B cell (primary cell): ENCODE results near the gene RIN2. TPM values are rescaled to one million over a fixed set of nuclear protein-coding genes. Genes with fewer than 3 reads are reported as not detected.

Experiments
- ATAC-seq: fragments of 200-7000 bp; cut with Tn5 transposase; one replicate; pipeline ENCODE4 v1.10.0; 2021; ENCODE audit warnings: low read depth, mild to moderate bottlenecking, moderate number of reproducible peaks, moderate library complexity
- CTCF ChIA-PET: fragments of 350-600 bp; sonication (Branson Sonifier 250); formaldehyde crosslinking; loops from one replicate; lab custom pipeline; 2021; ENCODE audit warnings: antibody characterized with exemption, inconsistent platforms; lab: Charles Lee
- POLR2A ChIA-PET: fragments of 350-600 bp; sonication (Branson Sonifier 250); formaldehyde crosslinking; loops from one replicate; lab custom pipeline; 2021; ENCODE audit warnings: antibody characterized with exemption; lab: Charles Lee
- DNase-seq: peaks from one replicate; pipeline ENCODE4 v3.0.0; 2013
- H2AFZ ChIP-seq: 2 replicates; pipeline ENCODE4 v1.6.1; 2012; ENCODE audit warnings: mild to moderate bottlenecking, low read depth, low read length; ENCODE audit not compliant: insufficient read depth, poor library complexity, severe bottlenecking
- H3K27ac ChIP-seq, 2 donors: 1 replicate in 1 of 2; 2 replicates in 1 of 2; pipeline ENCODE4 v1.5.1; 2012 to 2013; ENCODE audit warnings: low read length in 2 of 2, mild to moderate bottlenecking in 2 of 2, moderate library complexity in 1 of 2
- H3K27me3 ChIP-seq, 4 experiments: fragments of 200-600 bp in 1 of 4; sonication (generic) in 1 of 4; replicated peaks in 1 of 4; 1 replicate in 2 of 4; 2 replicates in 2 of 4; pipeline versions ENCODE4 v1.6.1 to v1.7.0; 2013 to 2016; ENCODE audit warnings: low read length in 3 of 4, mild to moderate bottlenecking in 2 of 4, mixed read lengths in 1 of 4, moderate library complexity in 1 of 4; ENCODE audit not compliant: insufficient read depth in 4 of 4, control insufficient read depth in 3 of 4; ENCODE audit errors: control extremely low read depth in 1 of 4
- H3K36me3 ChIP-seq, 2 experiments: replicated peaks in 1 of 2; 1 replicate in 1 of 2; 2 replicates in 1 of 2; pipeline versions ENCODE4 v1.6.1 to v1.7.1; 2013; ENCODE audit warnings: low read length in 1 of 2; ENCODE audit not compliant: insufficient read depth in 2 of 2, control insufficient read depth in 1 of 2; ENCODE audit errors: control extremely low read depth in 1 of 2, extremely low read depth in 1 of 2
- H3K4me1 ChIP-seq, 2 donors: fragments of 200-600 bp in 1 of 2; sonication (generic) in 1 of 2; 1 replicate in 1 of 2; 2 replicates in 1 of 2; pipeline versions ENCODE4 v1.5.1 to v1.6.1; 2013 to 2017; ENCODE audit warnings: low read length in 2 of 2; ENCODE audit not compliant: control insufficient read depth in 2 of 2, insufficient read depth in 2 of 2
- H3K4me2 ChIP-seq: replicated peaks from 2 replicates; pipeline ENCODE3; 2012; ENCODE audit warnings: mild to moderate bottlenecking, low read depth, low read length; ENCODE audit not compliant: poor library complexity, severe bottlenecking
- H3K4me3 ChIP-seq, 5 experiments: fragments of 200-600 bp in 1 of 5; sonication (generic) in 1 of 5; 1 replicate in 3 of 5; 2 replicates in 2 of 5; pipeline versions ENCODE4 v1.5.1 to v1.7.0; 2011 to 2016; ENCODE audit warnings: low read length in 4 of 5, mild to moderate bottlenecking in 4 of 5, low read depth in 2 of 5, control low read depth in 1 of 5, moderate library complexity in 1 of 5; ENCODE audit not compliant: insufficient read depth in 1 of 5; ENCODE audit errors: control extremely low read depth in 1 of 5, extremely low read depth in 1 of 5
- H3K79me2 ChIP-seq: fragments of 200-600 bp; sonication (generic); one replicate; pipeline ENCODE4 v1.6.0; 2016; ENCODE audit warnings: low read length; ENCODE audit not compliant: control insufficient read depth, insufficient read depth
- H3K9ac ChIP-seq: fragments of 200-600 bp; sonication (generic); 2 replicates; pipeline ENCODE4 v1.6.1; 2017; ENCODE audit warnings: mild to moderate bottlenecking, low read length, moderate library complexity
- H3K9me3 ChIP-seq, 3 donors: one replicate each; pipeline versions ENCODE4 v1.6.1 to v1.7.1; 2013; ENCODE audit warnings: low read length in 2 of 3; ENCODE audit not compliant: control insufficient read depth in 2 of 3, insufficient read depth in 1 of 3; ENCODE audit errors: control extremely low read depth in 1 of 3
- H4K20me1 ChIP-seq: 2 replicates; pipeline ENCODE4 v1.6.0; 2012; ENCODE audit warnings: mild to moderate bottlenecking, low read length; ENCODE audit not compliant: insufficient read depth, control insufficient read depth, poor library complexity, severe bottlenecking
- H3K27ac Mint-ChIP-seq: one replicate; pipeline ENCODE4 v1.8.0; 2021; ENCODE audit warnings: mixed read lengths
- H3K27me3 Mint-ChIP-seq: one replicate; pipeline ENCODE4 v1.8.0; 2021; ENCODE audit warnings: mixed read lengths
- H3K4me1 Mint-ChIP-seq: one replicate; pipeline ENCODE4 v1.8.0; 2021; ENCODE audit warnings: mixed read lengths
- H3K4me3 Mint-ChIP-seq: one replicate; pipeline ENCODE4 v1.8.0; 2021; ENCODE audit warnings: mixed read lengths
- H3K9me3 Mint-ChIP-seq: one replicate; pipeline ENCODE4 v1.8.0; 2022; ENCODE audit warnings: mixed read lengths; ENCODE audit not compliant: insufficient read depth
- EZH2 ChIP-seq: IDR thresholded peaks from 2 replicates; pipeline ENCODE4 v1.6.1; 2012; ENCODE audit warnings: borderline replicate concordance, low read depth, mild to moderate bottlenecking, moderate library complexity, low read length; ENCODE audit not compliant: insufficient read depth, poor library complexity, severe bottlenecking
- WGBS: methylation state at CpG from one replicate; pipeline ENCODE4 v1.1.5; 2013; ENCODE audit warnings: missing lambda C conversion rate; ENCODE audit not compliant: insufficient coverage; 5-methylcytosine and 5-hydroxymethylcytosine counted together
- intact Hi-C: fragments of 100-400 bp; cut with micrococcal nuclease; formaldehyde crosslinking; loops from one replicate; pipeline ENCODE4 v1.10.0; 2022
- polyA plus RNA-seq: library from polyadenylated mRNA; depleted of rRNA; stranded (reverse); fragments of >200 nt; gene quantifications from 2 replicates; pipeline ENCODE4 v1.2.3, GENCODE V29; 2012
- total RNA-seq, 2 donors: library from RNA; stranded (reverse); fragments of 120-200 nt in 1 of 2; gene quantifications; 1 replicate in 1 of 2; 2 replicates in 1 of 2; pipeline versions ENCODE4 v1.2.3 to v1.2.4, GENCODE V29; 2013 to 2022
- TF ChIP-seq, protein P1 (sequence below): fragments of 200-600 bp; IDR thresholded peaks from one replicate; pipeline ENCODE4 v1.8.0; 2022; ENCODE audit warnings: antibody characterized with exemption, mild to moderate bottlenecking

RIN2 gene
- total and polyA plus RNA-seq, 2 donors (not counting 1 experiment from before 2014, with no cell fraction given), result 0.15 to 0.32 TPM

DNA sequence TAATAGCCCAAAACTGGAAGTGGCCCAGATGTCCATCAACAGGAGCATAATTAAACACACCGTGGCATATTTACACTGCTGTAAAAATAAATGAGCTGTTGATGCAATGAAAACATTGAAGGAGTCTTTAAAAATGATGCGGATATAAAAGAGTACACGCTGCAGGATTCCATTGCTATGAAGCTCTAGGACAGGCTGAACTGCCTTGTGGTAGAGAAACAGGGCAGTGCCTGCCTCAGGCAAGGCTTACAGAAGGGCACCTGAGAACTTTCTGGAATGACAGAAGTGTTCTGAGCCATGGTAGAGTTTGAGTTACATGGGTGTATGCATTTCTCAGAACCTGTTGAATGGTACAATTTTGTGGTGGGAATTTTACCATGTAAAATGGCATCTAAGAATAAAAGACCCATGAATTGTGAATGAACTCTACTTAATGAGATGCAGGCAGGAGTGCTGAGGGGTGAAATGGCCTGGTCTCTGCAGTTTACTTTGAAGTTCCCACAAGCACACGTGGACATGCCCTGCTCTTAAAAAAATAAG, 45.3 kb upstream of the RIN2 start:
- Histone ChIP-seq H3K79me2 (no peaks in the 10 kb centered on the region), H4K20me1 (no peaks in the 10 kb centered on the region), H3K9ac (no peak overlapping the region), H3K9me3 (peaks cover 0 to 23% (median 19%) of the 10 kb centered on the region in 3 donors), H3K36me3 (no peaks in the 10 kb centered on the region), H3K4me2 (no peak overlapping the region), H3K4me3 (no peak overlapping the region), H3K27ac (no peak overlapping the region), H2AFZ (no peak overlapping the region), H3K27me3 (no peaks in the 10 kb centered on the region), H3K4me1 (peaks cover 0 to 3% of the 10 kb centered on the region in 2 donors)
- ChIA-PET POLR2A (no interaction called here), CTCF (no interaction called here)
- TF ChIP-seq, protein P1, sequence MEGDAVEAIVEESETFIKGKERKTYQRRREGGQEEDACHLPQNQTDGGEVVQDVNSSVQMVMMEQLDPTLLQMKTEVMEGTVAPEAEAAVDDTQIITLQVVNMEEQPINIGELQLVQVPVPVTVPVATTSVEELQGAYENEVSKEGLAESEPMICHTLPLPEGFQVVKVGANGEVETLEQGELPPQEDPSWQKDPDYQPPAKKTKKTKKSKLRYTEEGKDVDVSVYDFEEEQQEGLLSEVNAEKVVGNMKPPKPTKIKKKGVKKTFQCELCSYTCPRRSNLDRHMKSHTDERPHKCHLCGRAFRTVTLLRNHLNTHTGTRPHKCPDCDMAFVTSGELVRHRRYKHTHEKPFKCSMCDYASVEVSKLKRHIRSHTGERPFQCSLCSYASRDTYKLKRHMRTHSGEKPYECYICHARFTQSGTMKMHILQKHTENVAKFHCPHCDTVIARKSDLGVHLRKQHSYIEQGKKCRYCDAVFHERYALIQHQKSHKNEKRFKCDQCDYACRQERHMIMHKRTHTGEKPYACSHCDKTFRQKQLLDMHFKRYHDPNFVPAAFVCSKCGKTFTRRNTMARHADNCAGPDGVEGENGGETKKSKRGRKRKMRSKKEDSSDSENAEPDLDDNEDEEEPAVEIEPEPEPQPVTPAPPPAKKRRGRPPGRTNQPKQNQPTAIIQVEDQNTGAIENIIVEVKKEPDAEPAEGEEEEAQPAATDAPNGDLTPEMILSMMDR, result no peak
- no peak for TF ChIP-seq EZH2
- no peak for DNase-seq
- Mint-ChIP-seq H3K4me3 (no peak overlapping the region), H3K9me3 (peaks cover 6% of the 10 kb centered on the region), H3K27ac (no peak overlapping the region), H3K27me3 (no peaks in the 10 kb centered on the region), H3K4me1 (peaks cover 3% of the 10 kb centered on the region)
- 90% methylated on average over 2 of the region's 4 CpGs for WGBS
- intact Hi-C loops, result no loop called here
- no peak for ATAC-seq

DNA sequence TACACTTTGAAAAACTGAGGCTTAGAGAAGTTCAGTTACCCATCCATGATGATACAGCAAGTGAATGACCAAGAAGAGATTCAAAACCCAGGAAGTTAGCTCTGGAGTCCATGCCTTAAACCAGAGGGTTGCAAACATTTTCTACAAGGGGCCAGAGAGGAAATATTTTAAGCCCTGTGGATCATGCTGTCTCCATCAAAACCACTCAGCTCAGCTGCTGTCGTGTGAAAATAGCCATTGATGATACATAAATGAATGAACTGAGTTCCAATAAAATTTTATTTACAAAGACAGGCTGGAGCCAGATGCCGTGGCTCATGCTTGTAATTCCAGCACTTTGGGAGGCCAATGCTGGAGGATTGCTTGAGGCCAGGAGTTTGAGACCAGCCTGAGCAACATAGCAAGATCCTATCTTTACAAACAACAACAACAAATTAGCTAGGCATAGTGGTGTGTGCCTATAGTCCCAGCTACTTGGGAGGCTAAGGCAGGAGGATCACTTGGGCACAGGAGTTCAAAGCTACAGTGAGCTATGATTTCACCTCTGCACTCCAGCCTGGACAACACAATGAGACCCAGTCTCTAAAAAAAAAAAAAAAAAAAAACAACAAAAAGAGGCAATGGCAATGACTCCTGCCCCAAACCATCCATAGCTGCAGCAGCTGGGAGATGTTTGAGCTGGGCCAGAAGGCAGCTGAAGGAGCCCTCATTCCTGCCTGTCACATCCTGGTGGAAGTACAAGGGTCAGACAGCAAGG, 44.1 kb upstream of the RIN2 start:
- CTCF ChIA-PET, result interaction anchor here (1.1 kb wide), 1 partner anchor 16 kb away, joined by 4 read pairs; no protein-coding TSS in a partner anchor

More for the DNA sequence above, 44.1 kb upstream of the RIN2 start:
- H3K27me3 ChIP-seq, result no peaks in the 10 kb centered on the region
- TF ChIP-seq, protein P1, result no peak
- intact Hi-C loops, result no loop called here
- H4K20me1 ChIP-seq, result no peaks in the 10 kb centered on the region
- H2AFZ ChIP-seq, result no peak overlapping the region
- no peak overlapping the region for H3K27ac Mint-ChIP-seq
- DNase-seq, result no peak
- H3K79me2 ChIP-seq, result no peaks in the 10 kb centered on the region
- no peak for ATAC-seq
- peaks cover 0 to 23% (median 19%) of the 10 kb centered on the region in 3 donors for H3K9me3 ChIP-seq
- H3K4me2 ChIP-seq, result no peak overlapping the region
- no peak overlapping the region for H3K9ac ChIP-seq
- H3K27me3 Mint-ChIP-seq, result no peaks in the 10 kb centered on the region
- no peak overlapping the region for H3K27ac ChIP-seq
- no peaks in the 10 kb centered on the region for H3K36me3 ChIP-seq
- peaks cover 8% of the 10 kb centered on the region for H3K9me3 Mint-ChIP-seq
- H3K4me3 ChIP-seq, result no peak overlapping the region
- H3K4me1 ChIP-seq, result no peaks in the 10 kb centered on the region
- WGBS, result no CpG with 5 or more reads among the region's 2 CpGs
- no peaks in the 10 kb centered on the region for H3K4me1 Mint-ChIP-seq
- POLR2A ChIA-PET, result interaction anchor here (0.7 kb wide), 1 partner anchor 249 kb away, joined by 6 read pairs; no protein-coding TSS in a partner anchor
- H3K4me3 Mint-ChIP-seq, result no peak overlapping the region
